OCI-LY3 (cell line): ENCODE measurements around the gene SIGLEC6.

ENCODE experiments used
- H2AFZ ChIP-seq: fragments of 200-600, 300-600 bp; shearing (Covaris generic); 2 replicates; pipeline ENCODE4 v1.6.0; 2014; ENCODE audit warnings: antibody characterized with exemption, low read depth, low read length
- H3K27ac ChIP-seq: fragments of 200-600, 300-600 bp; sonication (generic); 2 replicates; pipeline ENCODE4 v1.5.1; 2014; ENCODE audit warnings: mild to moderate bottlenecking, low read length, moderate library complexity, mixed read lengths
- H3K27me3 ChIP-seq: fragments of 200-600, 300-600 bp; sonication (generic); 2 replicates; pipeline ENCODE4 v1.6.1; 2014; ENCODE audit warnings: low read depth, low read length, mixed read lengths
- H3K36me3 ChIP-seq: fragments of 200-600, 300-600 bp; sonication (generic); replicated peaks from 2 replicates; pipeline ENCODE3; 2014; ENCODE audit warnings: low read depth, low read length, mixed read lengths
- H3K4me1 ChIP-seq: fragments of 300-600, 200-600 bp; sonication (generic); 2 replicates; pipeline ENCODE4 v1.6.1; 2014; ENCODE audit warnings: low read length, mixed read lengths
- H3K4me2 ChIP-seq: fragments of 200-600, 300-600 bp; sonication (generic); 2 replicates; pipeline ENCODE4 v1.6.1; 2014; ENCODE audit warnings: low read length, mixed read lengths
- H3K4me3 ChIP-seq: fragments of 300-600, 200-600 bp; sonication (generic); 2 replicates; pipeline ENCODE4 v1.5.1; 2014; ENCODE audit warnings: antibody characterized with exemption, mild to moderate bottlenecking, low read length, moderate library complexity
- H3K79me2 ChIP-seq: fragments of 300-600, 200-600 bp; shearing (Covaris generic); 2 replicates; pipeline ENCODE4 v1.6.1; 2014; ENCODE audit warnings: mild to moderate bottlenecking, low read length, mixed read lengths
- H3K9ac ChIP-seq: fragments of 300-600, 200-600 bp; shearing (Covaris generic); 2 replicates; pipeline ENCODE4 v1.6.0; 2014; ENCODE audit warnings: mild to moderate bottlenecking, low read length, moderate library complexity
- H3K9me3 ChIP-seq: fragments of 200-600, 300-600 bp; shearing (Covaris generic); 2 replicates; pipeline ENCODE4 v1.6.1; 2014; ENCODE audit warnings: low read length, mixed read lengths; ENCODE audit not compliant: insufficient read depth
- H4K20me1 ChIP-seq: fragments of 200-600, 300-600 bp; sonication (generic); 2 replicates; pipeline ENCODE4 v1.6.1; 2016; ENCODE audit warnings: low read length, mixed read lengths; ENCODE audit not compliant: insufficient read depth
- EZH2phosphoT487 ChIP-seq: fragments of 200-600 bp; shearing (Covaris generic); IDR thresholded peaks from 2 replicates; pipeline ENCODE4 v1.6.1; 2018; ENCODE audit warnings: antibody characterized with exemption, mixed run types, low read depth
- TF ChIP-seq, protein P1 (sequence below): fragments of 200-600, 300-600 bp; sonication (generic); IDR thresholded peaks from 2 replicates; pipeline ENCODE4 v1.5.1; 2014; ENCODE audit warnings: antibody characterized with exemption, low read length, low read depth

SIGLEC6 gene

DNA sequence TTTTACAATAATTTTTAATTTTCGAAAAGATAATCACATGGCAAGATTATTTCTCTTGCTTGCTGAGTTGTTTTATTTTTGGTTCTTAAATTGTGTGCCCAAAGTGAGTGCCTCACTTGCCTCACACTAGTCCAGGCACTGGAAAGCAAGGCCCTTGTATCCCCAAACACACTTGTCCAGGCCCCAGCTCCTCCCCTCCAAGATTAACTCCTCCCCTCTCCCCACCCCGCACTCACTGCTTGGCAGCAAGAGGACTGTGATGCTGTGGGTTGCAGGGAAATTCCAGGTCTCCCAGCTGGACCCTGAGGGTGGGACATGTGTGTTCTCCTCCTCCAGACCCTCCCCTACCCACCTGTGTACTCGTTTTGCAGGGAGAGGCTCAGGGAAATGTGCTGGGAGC, 33.8 kb downstream of the SIGLEC6 start:
- peaks cover 6% of the 10 kb centered on the region for H3K4me1 ChIP-seq
- no peak for TF ChIP-seq EZH2phosphoT487
- TF ChIP-seq, protein P1, sequence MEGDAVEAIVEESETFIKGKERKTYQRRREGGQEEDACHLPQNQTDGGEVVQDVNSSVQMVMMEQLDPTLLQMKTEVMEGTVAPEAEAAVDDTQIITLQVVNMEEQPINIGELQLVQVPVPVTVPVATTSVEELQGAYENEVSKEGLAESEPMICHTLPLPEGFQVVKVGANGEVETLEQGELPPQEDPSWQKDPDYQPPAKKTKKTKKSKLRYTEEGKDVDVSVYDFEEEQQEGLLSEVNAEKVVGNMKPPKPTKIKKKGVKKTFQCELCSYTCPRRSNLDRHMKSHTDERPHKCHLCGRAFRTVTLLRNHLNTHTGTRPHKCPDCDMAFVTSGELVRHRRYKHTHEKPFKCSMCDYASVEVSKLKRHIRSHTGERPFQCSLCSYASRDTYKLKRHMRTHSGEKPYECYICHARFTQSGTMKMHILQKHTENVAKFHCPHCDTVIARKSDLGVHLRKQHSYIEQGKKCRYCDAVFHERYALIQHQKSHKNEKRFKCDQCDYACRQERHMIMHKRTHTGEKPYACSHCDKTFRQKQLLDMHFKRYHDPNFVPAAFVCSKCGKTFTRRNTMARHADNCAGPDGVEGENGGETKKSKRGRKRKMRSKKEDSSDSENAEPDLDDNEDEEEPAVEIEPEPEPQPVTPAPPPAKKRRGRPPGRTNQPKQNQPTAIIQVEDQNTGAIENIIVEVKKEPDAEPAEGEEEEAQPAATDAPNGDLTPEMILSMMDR: no peak
- peaks cover 31% of the 10 kb centered on the region for H3K27me3 ChIP-seq
- no peaks in the 10 kb centered on the region for H3K79me2 ChIP-seq
- no peak overlapping the region for H3K4me3 ChIP-seq
- H3K9me3 ChIP-seq: no peaks in the 10 kb centered on the region
- H4K20me1 ChIP-seq: no peaks in the 10 kb centered on the region
- H3K9ac ChIP-seq: no peak overlapping the region
- H3K4me2 ChIP-seq: no peak overlapping the region
- no peak overlapping the region for H3K27ac ChIP-seq
- no peaks in the 10 kb centered on the region for H3K36me3 ChIP-seq
- no peak overlapping the region for H2AFZ ChIP-seq

DNA sequence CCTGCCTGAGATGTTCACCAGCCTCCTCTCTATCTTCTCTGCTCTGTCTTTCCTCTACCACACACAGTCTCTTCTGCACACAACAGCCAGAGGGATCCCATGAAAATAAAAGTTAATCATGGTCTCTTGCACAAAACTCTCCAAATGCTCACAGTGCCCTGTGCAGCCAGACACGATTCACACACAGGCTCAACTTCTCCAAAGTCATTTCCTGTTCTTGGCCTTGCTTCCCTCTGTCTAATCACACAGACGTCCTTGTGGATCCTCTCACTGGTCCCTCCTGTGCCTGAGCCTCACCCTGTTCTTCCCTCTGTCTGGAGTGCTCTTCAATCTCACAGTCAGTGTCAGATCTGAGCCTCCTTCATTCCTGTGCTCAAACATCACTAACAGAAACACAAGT, 37.7 kb downstream of the SIGLEC6 start:
- no peak overlapping the region for H3K9ac ChIP-seq
- H3K27me3 ChIP-seq: peaks cover 39% of the 10 kb centered on the region
- no peaks in the 10 kb centered on the region for H3K4me1 ChIP-seq
- TF ChIP-seq EZH2phosphoT487: no peak
- TF ChIP-seq, protein P1: no peak
- H3K9me3 ChIP-seq: no peaks in the 10 kb centered on the region
- H3K27ac ChIP-seq: no peak overlapping the region
- H2AFZ ChIP-seq: no peak overlapping the region
- H3K36me3 ChIP-seq: no peaks in the 10 kb centered on the region
- H3K79me2 ChIP-seq: no peaks in the 10 kb centered on the region
- H3K4me2 ChIP-seq: no peak overlapping the region
- no peaks in the 10 kb centered on the region for H4K20me1 ChIP-seq
- H3K4me3 ChIP-seq: no peak overlapping the region

DNA sequence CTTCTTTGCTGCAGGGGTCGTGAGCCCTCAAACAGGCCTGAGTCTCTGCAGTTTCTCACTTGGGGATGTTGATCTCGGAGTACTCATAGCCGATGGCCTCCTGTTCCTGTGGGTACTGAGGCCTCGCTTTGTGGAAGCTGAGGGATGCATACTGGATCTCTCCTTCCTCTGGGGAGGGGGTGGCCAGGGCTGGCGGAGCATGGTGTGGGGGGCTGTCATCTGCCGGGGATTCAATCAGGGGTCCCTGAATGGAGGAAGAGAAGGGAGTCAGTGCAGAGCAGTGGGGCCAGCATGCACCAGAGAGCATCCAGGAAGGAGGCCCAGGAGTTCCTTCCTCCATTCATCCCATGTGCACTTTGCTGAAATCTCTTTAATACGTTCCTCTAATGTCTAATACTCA, 39.9 kb downstream of the SIGLEC6 start:
- no peak overlapping the region for H3K4me3 ChIP-seq
- H3K36me3 ChIP-seq: no peaks in the 10 kb centered on the region
- no peaks in the 10 kb centered on the region for H3K9me3 ChIP-seq
- peaks cover 36% of the 10 kb centered on the region for H3K27me3 ChIP-seq
- H3K27ac ChIP-seq: no peak overlapping the region
- no peaks in the 10 kb centered on the region for H3K79me2 ChIP-seq
- H3K9ac ChIP-seq: no peak overlapping the region
- no peak overlapping the region for H2AFZ ChIP-seq
- TF ChIP-seq, protein P1: no peak
- no peak for TF ChIP-seq EZH2phosphoT487
- no peak overlapping the region for H3K4me2 ChIP-seq
- H4K20me1 ChIP-seq: no peaks in the 10 kb centered on the region
- H3K4me1 ChIP-seq: no peaks in the 10 kb centered on the region

DNA sequence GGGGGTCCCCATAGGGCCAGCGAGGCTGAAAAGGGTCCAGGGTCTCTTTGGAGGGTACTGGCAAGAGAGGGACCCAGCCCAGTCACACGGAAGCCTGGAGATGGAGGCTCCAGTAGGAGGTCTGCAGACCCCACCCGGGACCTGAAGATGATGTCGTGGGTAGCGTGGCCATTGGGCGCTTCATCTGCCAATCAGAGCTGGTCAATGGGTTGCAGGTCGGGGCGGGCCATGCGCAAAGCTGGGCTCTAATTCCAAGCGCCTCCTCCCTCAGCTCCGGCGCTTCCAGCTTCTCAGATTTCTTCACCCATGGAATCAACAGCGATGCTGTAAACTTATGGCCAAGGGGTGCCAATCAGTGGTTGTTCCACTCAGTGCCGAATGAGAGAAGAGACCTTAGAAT, 40.8 kb downstream of the SIGLEC6 start:
- Histone ChIP-seq H3K9me3 (no peaks in the 10 kb centered on the region), H3K4me1 (no peaks in the 10 kb centered on the region), H3K27me3 (peaks cover 35% of the 10 kb centered on the region), H3K4me2 (no peak overlapping the region), H3K27ac (no peak overlapping the region), H3K79me2 (no peaks in the 10 kb centered on the region), H3K4me3 (no peak overlapping the region), H2AFZ (no peak overlapping the region), H3K36me3 (no peaks in the 10 kb centered on the region), H4K20me1 (no peaks in the 10 kb centered on the region), H3K9ac (no peak overlapping the region)
- TF ChIP-seq, protein P1: no peak
- no peak for TF ChIP-seq EZH2phosphoT487
